Mesenchymal stem cell (in vitro differentiated cells and primary cell): ENCODE measurements around the gene SH2D2A.
"Not testable (repeated sequence)": the region's sequence is repeated elsewhere in the genome, so short reads cannot be mapped to it uniquely, and the experiment has no call there.

ENCODE experiments used
- DNase-seq: peaks from one replicate; pipeline ENCODE4 v3.0.0-alpha.2; 2013
- H2AFZ ChIP-seq: one replicate; pipeline ENCODE4 v1.6.1; 2013; ENCODE audit warnings: low read depth, mild to moderate bottlenecking, control low read depth, inconsistent platforms, low read length, moderate library complexity
- H2AK5ac ChIP-seq: 2 replicates; pipeline ENCODE4 v1.6.1; 2013; ENCODE audit warnings: low read length, moderate library complexity, mild to moderate bottlenecking, inconsistent platforms; ENCODE audit not compliant: severe bottlenecking
- H2BK120ac ChIP-seq: one replicate; pipeline ENCODE4 v1.6.1; 2013; ENCODE audit warnings: low read depth, mild to moderate bottlenecking, inconsistent platforms, low read length, moderate library complexity
- H2BK12ac ChIP-seq, 2 experiments: one replicate each; pipeline ENCODE4 v1.6.1; 2013; ENCODE audit warnings: inconsistent platforms in 2 of 2, low read length in 2 of 2, mild to moderate bottlenecking in 2 of 2, moderate library complexity in 2 of 2, control low read depth in 1 of 2
- H2BK15ac ChIP-seq: one replicate; pipeline ENCODE4 v1.6.1; 2013; ENCODE audit warnings: mild to moderate bottlenecking, low read depth, inconsistent platforms; ENCODE audit not compliant: poor library complexity, severe bottlenecking
- H2BK5ac ChIP-seq: 2 replicates; pipeline ENCODE4 v1.6.1; 2013; ENCODE audit warnings: low read depth, mild to moderate bottlenecking, low read length, control low read depth, inconsistent platforms; ENCODE audit not compliant: poor library complexity, severe bottlenecking
- H3K14ac ChIP-seq, 2 experiments: one replicate each; pipeline ENCODE4 v1.6.1; 2013; ENCODE audit warnings: inconsistent platforms in 2 of 2, low read length in 2 of 2, control low read depth in 1 of 2, mild to moderate bottlenecking in 1 of 2, moderate library complexity in 1 of 2
- H3K18ac ChIP-seq, 2 experiments: one replicate each; pipeline ENCODE4 v1.6.1; 2013; ENCODE audit warnings: inconsistent platforms in 2 of 2, low read length in 2 of 2, control low read depth in 1 of 2, low read depth in 1 of 2, mild to moderate bottlenecking in 1 of 2
- H3K23ac ChIP-seq, 2 experiments: one replicate each; pipeline ENCODE4 v1.6.1; 2013; ENCODE audit warnings: inconsistent platforms in 2 of 2, low read length in 2 of 2, mild to moderate bottlenecking in 2 of 2, moderate library complexity in 2 of 2, control low read depth in 1 of 2
- H3K27ac ChIP-seq: 2 replicates; pipeline ENCODE4 v1.5.1; 2013; ENCODE audit warnings: mild to moderate bottlenecking, moderate library complexity, low read length, control low read depth, inconsistent platforms; ENCODE audit not compliant: poor library complexity, severe bottlenecking
- H3K27me3 ChIP-seq, 2 experiments: 2 replicates each; pipeline versions ENCODE4 v1.6.1 to v1.7.0; 2013; ENCODE audit warnings: low read length in 2 of 2, mild to moderate bottlenecking in 2 of 2, moderate library complexity in 2 of 2, control low read depth in 1 of 2, inconsistent platforms in 1 of 2; ENCODE audit not compliant: control insufficient read depth in 1 of 2, insufficient read depth in 1 of 2
- H3K36me3 ChIP-seq, 2 experiments: 2 replicates each; pipeline versions ENCODE4 v1.6.1 to v1.7.0; 2013; ENCODE audit warnings: low read length in 2 of 2, control low read depth in 1 of 2, inconsistent platforms in 1 of 2, low read depth in 1 of 2, mild to moderate bottlenecking in 1 of 2; ENCODE audit not compliant: insufficient read depth in 2 of 2, control insufficient read depth in 1 of 2
- H3K4ac ChIP-seq, 2 experiments: one replicate each; pipeline ENCODE4 v1.6.1; 2013; ENCODE audit warnings: inconsistent platforms in 2 of 2, low read length in 2 of 2, mild to moderate bottlenecking in 2 of 2, moderate library complexity in 2 of 2, control low read depth in 1 of 2, low read depth in 1 of 2
- H3K4me1 ChIP-seq: 2 replicates; pipeline ENCODE4 v1.6.1; 2013; ENCODE audit warnings: low read depth, low read length, control low read depth; ENCODE audit not compliant: control insufficient read depth, insufficient read depth
- H3K4me2 ChIP-seq: 2 replicates; pipeline ENCODE4 v1.6.1; 2013; ENCODE audit warnings: low read length, mild to moderate bottlenecking, inconsistent platforms; ENCODE audit not compliant: poor library complexity, severe bottlenecking
- H3K4me3 ChIP-seq, 2 experiments: 2 replicates each; pipeline versions ENCODE4 v1.5.1 to v1.7.0; 2013; ENCODE audit warnings: low read length in 2 of 2, mild to moderate bottlenecking in 2 of 2, control low read depth in 1 of 2, low read depth in 1 of 2; ENCODE audit not compliant: insufficient read depth in 1 of 2
- H3K79me1 ChIP-seq: replicated peaks from 2 replicates; pipeline ENCODE4 v1.6.1; 2013; ENCODE audit warnings: mild to moderate bottlenecking, control low read depth, low read length, inconsistent platforms; ENCODE audit not compliant: poor library complexity, severe bottlenecking
- H3K9ac ChIP-seq: 2 replicates; pipeline ENCODE4 v1.7.0; 2013; ENCODE audit warnings: mild to moderate bottlenecking, low read length, moderate library complexity
- H3K9me3 ChIP-seq: 2 replicates; pipeline ENCODE4 v1.7.0; 2013; ENCODE audit warnings: mild to moderate bottlenecking, low read length; ENCODE audit not compliant: control insufficient read depth
- H4K8ac ChIP-seq: one replicate; pipeline ENCODE4 v1.6.1; 2013; ENCODE audit warnings: inconsistent platforms, mild to moderate bottlenecking, low read length, moderate library complexity
- H4K91ac ChIP-seq: one replicate; pipeline ENCODE4 v1.6.1; 2013; ENCODE audit warnings: mild to moderate bottlenecking, low read length, inconsistent platforms
- WGBS: methylation state at CpG from one replicate; pipeline ENCODE4 v1.1.7; 2013; ENCODE audit warnings: mixed read lengths; 5-methylcytosine and 5-hydroxymethylcytosine counted together

The SH2D2A gene

DNA sequence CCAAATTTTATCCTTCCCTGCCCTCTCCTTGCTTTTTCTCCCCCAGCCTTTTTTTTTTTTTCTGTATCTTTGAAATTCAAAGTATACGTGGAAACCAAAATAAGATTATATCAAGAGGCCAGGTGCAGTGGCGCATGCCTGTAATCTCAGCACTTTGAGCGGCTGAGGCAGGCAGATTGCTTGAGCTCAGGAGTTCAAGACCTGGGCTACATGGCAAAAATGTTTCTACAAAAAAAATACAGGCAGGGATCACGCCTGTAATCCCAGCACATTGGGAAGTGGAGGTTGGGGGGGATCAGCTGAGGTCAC lies 55.9 kb downstream of the SH2D2A start:
- Histone ChIP-seq H2AFZ (no peak overlapping the region), H2AK5ac (no peak overlapping the region), H3K4me1 (peaks cover 3% of the 10 kb centered on the region), H3K4me3 (no peak overlapping the region), H3K9ac (no peak overlapping the region), H3K14ac (no peak overlapping the region), H3K23ac (no peak overlapping the region), H2BK12ac (no peak overlapping the region), H3K27me3 (no peaks in the 10 kb centered on the region), H3K9me3 (no peaks in the 10 kb centered on the region), H3K27ac (no peak overlapping the region), H2BK5ac (no peak overlapping the region), H3K18ac (no peak overlapping the region), H3K79me1 (peaks cover 4% of the 10 kb centered on the region), H3K4ac (no peak overlapping the region), H3K36me3 (no peaks in the 10 kb centered on the region), H2BK120ac (no peak overlapping the region), H2BK15ac (no peak overlapping the region), H4K8ac (no peak overlapping the region), H4K91ac (no peak overlapping the region), H3K4me2 (no peak overlapping the region)
- no peak for DNase-seq
- 94% methylated on average over 4 of the region's 4 CpGs for WGBS

DNA sequence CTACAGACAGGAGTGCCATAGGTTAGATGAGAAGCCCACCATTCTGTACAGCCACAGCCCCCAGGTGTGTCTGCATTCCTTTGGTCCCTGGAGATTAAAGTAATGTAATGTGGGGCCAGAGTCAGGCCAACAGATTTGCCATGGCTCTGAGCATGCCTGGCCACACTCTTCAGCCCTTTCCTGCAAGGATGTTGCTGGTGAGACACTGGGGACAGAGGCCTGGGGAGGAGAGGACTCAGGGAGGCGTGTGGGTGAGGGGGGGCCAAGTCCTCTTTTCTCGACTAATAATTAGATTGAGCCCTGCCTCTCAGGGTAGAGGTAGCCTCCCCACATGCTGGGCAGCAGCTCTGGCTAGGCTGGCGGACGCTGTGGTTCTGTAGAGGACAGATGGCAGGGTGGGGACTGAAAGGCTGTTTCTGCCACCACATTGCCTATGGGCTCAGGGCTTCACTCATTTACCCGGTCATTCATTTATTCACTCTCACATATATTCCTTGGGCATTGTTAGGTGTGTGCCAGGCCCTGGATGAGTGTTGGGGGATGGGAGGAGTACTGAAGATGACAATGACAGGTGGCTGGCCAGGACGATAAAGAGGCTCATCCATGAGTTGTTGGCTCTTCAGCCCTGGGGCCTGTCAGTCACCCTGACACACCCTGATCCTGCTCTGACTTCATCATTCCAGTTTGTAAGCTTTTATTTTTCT lies 56.4 kb downstream of the SH2D2A start:
- H4K8ac ChIP-seq = no peak overlapping the region
- peaks cover 6% of the 10 kb centered on the region for H3K79me1 ChIP-seq
- no peak overlapping the region for H2BK12ac ChIP-seq
- no peak overlapping the region for H4K91ac ChIP-seq
- H3K4me2 ChIP-seq = no peak overlapping the region
- no peak overlapping the region for H2AK5ac ChIP-seq
- H3K4me1 ChIP-seq = peaks cover 3% of the 10 kb centered on the region
- H3K4me3 ChIP-seq = no peak overlapping the region
- H3K36me3 ChIP-seq = no peaks in the 10 kb centered on the region
- H3K23ac ChIP-seq = no peak overlapping the region
- no peak overlapping the region for H3K9ac ChIP-seq
- H2AFZ ChIP-seq = no peak overlapping the region
- H2BK5ac ChIP-seq = no peak overlapping the region
- no peak overlapping the region for H3K27ac ChIP-seq
- H3K18ac ChIP-seq = no peak overlapping the region
- no peak overlapping the region for H3K14ac ChIP-seq
- 82% methylated on average over 5 of the region's 6 CpGs for WGBS
- no peaks in the 10 kb centered on the region for H3K27me3 ChIP-seq
- no peak overlapping the region for H3K4ac ChIP-seq
- H2BK120ac ChIP-seq = no peak overlapping the region
- H3K9me3 ChIP-seq = no peaks in the 10 kb centered on the region
- no peak overlapping the region for H2BK15ac ChIP-seq
- DNase-seq = no peak

DNA sequence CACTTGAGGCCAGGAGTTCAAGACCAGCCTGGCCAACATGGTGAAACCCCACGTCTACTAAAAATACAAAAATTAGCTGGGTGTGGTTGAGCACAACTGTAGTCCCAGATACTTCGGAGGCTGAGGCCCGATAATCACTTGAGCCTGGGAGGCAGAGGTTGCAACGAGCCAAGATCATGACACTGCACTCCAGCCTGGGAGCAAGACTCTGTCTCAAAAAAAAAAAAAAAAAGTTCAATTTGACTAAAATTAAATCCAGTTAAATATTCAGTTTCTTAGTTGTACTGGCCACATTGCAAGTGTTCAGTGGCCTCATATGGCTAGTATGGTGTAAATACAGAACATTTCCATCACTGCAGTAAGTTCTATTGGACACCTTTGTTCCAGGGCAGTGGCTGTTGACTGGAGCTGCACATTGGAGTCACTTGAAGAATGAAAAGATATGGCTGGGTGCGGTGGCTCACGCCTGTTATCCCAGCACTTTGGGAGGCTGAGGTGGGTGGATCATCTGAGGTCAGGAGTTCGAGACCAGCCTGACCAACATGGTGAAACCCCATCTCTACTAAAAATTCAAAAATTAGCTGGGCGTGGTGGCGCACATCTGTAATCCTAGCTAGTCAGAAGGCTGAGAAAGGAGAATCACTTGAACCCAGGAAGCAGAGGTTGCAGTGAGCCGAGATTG lies 58.9 kb downstream of the SH2D2A start:
- H3K9ac ChIP-seq, DNase-seq, H3K4ac ChIP-seq, H3K36me3 ChIP-seq, H2AFZ ChIP-seq, H3K27me3 ChIP-seq, H3K4me1 ChIP-seq, H3K27ac ChIP-seq, H3K14ac ChIP-seq, H3K18ac ChIP-seq, H4K91ac ChIP-seq, H2AK5ac ChIP-seq, H3K4me2 ChIP-seq, H2BK15ac ChIP-seq, H2BK120ac ChIP-seq, H2BK5ac ChIP-seq, H3K9me3 ChIP-seq, H3K23ac ChIP-seq, H2BK12ac ChIP-seq, H3K4me3 ChIP-seq, H4K8ac ChIP-seq: not testable (repeated sequence)
- WGBS = 96% methylated on average over 10 of the region's 10 CpGs
- H3K79me1 ChIP-seq = peaks cover 12% of the 10 kb centered on the region

DNA sequence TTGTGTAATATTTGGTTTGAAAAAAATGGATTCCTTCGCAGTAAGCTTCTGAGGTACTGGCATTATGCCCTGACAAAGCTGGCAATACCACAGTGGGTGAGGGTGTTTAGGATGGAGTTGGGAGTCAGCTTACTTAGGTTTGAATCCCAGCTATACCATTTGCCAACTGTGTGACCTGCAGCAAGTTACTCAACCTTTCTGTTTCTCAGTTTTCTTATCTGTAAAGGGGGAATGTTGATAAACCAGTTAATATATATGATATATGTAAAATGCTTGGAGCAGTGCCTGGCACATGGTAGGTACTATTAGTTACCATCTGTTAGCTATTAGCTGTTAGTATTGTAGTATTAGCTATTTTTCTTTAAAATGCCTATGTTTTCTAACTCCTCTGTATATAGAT lies 60.3 kb downstream of the SH2D2A start:
- H3K27me3 ChIP-seq = no peaks in the 10 kb centered on the region
- WGBS = 93% methylated on average over 1 of the region's 1 CpG
- H4K8ac ChIP-seq = no peak overlapping the region

More for the DNA sequence above, 60.3 kb downstream of the SH2D2A start:
- H3K18ac ChIP-seq = no peak overlapping the region
- H2AFZ ChIP-seq = no peak overlapping the region
- H3K14ac ChIP-seq = no peak overlapping the region
- H2BK5ac ChIP-seq = no peak overlapping the region
- peaks cover 0 to 2% of the 10 kb centered on the region in 2 experiments for H3K36me3 ChIP-seq
- no peak overlapping the region for H3K27ac ChIP-seq
- H4K91ac ChIP-seq = no peak overlapping the region
- no peaks in the 10 kb centered on the region for H3K9me3 ChIP-seq
- DNase-seq = no peak
- no peak overlapping the region for H3K9ac ChIP-seq
- no peak overlapping the region for H3K23ac ChIP-seq
- no peak overlapping the region for H2BK120ac ChIP-seq
- no peak overlapping the region for H2BK12ac ChIP-seq
- H3K4me1 ChIP-seq = peaks cover 7% of the 10 kb centered on the region
- H3K4me2 ChIP-seq = no peak overlapping the region
- peak overlapping the region; percentile 28 for H2BK15ac ChIP-seq
- H3K4ac ChIP-seq = no peak overlapping the region
- H2AK5ac ChIP-seq = no peak overlapping the region
- H3K4me3 ChIP-seq = no peak overlapping the region
- peaks cover 12% of the 10 kb centered on the region for H3K79me1 ChIP-seq
